Progenitor cell of endocrine pancreas (in vitro differentiated cells): Measurements from ENCODE around the gene RNF31. TPM values are rescaled to one million over a fixed set of nuclear protein-coding genes. Genes with fewer than 3 reads are reported as not detected.
A peak's percentile ranks its signal among the peaks of the same experiment; 100 is the strongest.

Experiments used
- DNase-seq: peaks from one replicate; pipeline ENCODE4 v3.0.0; 2021; ENCODE audit warnings: low spot score; ENCODE audit not compliant: unreplicated experiment
- H3K27ac Mint-ChIP-seq: 2 replicates; pipeline ENCODE4 v1.8.0; 2021; ENCODE audit warnings: mild to moderate bottlenecking, moderate library complexity, mixed read lengths
- H3K27me3 Mint-ChIP-seq: 2 replicates; pipeline ENCODE4 v1.8.0; 2021; ENCODE audit warnings: mixed read lengths
- H3K36me3 Mint-ChIP-seq: 2 replicates; pipeline ENCODE4 v1.8.0; 2022; ENCODE audit warnings: mixed read lengths; ENCODE audit not compliant: insufficient read depth
- H3K4me1 Mint-ChIP-seq: 2 replicates; pipeline ENCODE4 v1.8.0; 2021; ENCODE audit warnings: low read depth, mixed read lengths
- H3K4me3 Mint-ChIP-seq: 2 replicates; pipeline ENCODE4 v1.8.0; 2021; ENCODE audit warnings: low read depth, mild to moderate bottlenecking, moderate library complexity, mixed read lengths
- H3K9me3 Mint-ChIP-seq: 2 replicates; pipeline ENCODE4 v1.8.0; 2021; ENCODE audit warnings: low read depth, mixed read lengths
- total RNA-seq: library from RNA; stranded (reverse); gene quantifications from 2 replicates; pipeline ENCODE4 v1.2.1, GENCODE V29; 2021
- TF ChIP-seq, protein P1 (sequence below): fragments of 200-600 bp; sonication (generic); IDR thresholded peaks from one replicate; pipeline ENCODE4 v1.5.0; 2021; ENCODE audit warnings: antibody characterized with exemption, mild to moderate bottlenecking; ENCODE audit not compliant: unreplicated experiment

Gene RNF31
- total RNA-seq, 1 donor from 2014 or later, result 104 TPM

DNA sequence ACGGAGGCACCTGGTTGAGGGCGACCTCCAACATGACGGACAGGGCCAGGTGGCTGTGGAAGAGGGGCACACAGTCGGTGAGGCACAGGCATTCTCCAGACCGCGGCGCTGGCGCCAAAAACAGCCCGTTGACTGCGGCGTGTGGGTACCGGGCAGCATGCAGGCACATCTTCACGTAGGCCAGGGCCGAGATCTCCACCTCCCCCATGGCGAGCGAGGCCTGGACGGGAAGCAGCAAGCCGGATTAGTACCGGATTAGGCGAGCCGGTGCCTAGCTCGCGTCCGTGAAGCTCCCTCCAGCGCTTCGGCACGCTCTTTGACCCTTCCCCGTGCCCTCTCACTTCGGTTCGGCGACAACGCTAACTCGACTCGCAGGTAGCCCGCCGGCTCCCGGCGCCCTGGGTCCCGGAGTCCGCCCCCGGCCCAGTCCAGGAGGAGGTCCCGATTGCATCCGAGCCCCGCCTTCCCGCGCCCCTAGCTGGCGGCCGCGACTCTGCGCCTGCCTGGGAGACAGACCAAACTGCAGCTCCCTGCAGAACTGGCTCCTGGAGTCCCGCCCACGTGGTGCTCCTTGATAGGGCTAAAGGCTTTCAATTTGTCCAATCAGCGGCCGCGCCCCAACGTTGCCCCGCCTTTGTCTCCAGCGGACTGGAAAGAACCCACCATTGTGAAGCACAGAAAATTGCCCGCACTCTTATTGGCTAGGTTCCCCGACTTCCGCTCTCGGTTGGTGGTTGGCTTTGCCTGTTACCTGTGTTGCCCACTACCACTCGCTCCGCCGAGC lies 6.0 kb upstream of the RNF31 start, which contains the start of gene EMC9:
EMC9 (minus strand) TSS at position 495 of the 784 bp plus-strand sequence; CDS start at position 208, 287 bp downstream.
- peak; percentile 99 for DNase-seq
- Mint-ChIP-seq H3K27me3 (no peaks in the 10 kb centered on the region), H3K36me3 (peaks cover 6% of the 10 kb centered on the region), H3K9me3 (no peaks in the 10 kb centered on the region), H3K4me3 (peak within 1 kb of the TSS; percentile 95), H3K27ac (peak within 1 kb of the TSS; percentile 95), H3K4me1 (peaks cover 35% of the 10 kb centered on the region)
- TF ChIP-seq, protein P1, sequence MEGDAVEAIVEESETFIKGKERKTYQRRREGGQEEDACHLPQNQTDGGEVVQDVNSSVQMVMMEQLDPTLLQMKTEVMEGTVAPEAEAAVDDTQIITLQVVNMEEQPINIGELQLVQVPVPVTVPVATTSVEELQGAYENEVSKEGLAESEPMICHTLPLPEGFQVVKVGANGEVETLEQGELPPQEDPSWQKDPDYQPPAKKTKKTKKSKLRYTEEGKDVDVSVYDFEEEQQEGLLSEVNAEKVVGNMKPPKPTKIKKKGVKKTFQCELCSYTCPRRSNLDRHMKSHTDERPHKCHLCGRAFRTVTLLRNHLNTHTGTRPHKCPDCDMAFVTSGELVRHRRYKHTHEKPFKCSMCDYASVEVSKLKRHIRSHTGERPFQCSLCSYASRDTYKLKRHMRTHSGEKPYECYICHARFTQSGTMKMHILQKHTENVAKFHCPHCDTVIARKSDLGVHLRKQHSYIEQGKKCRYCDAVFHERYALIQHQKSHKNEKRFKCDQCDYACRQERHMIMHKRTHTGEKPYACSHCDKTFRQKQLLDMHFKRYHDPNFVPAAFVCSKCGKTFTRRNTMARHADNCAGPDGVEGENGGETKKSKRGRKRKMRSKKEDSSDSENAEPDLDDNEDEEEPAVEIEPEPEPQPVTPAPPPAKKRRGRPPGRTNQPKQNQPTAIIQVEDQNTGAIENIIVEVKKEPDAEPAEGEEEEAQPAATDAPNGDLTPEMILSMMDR, result peak; percentile 38

DNA sequence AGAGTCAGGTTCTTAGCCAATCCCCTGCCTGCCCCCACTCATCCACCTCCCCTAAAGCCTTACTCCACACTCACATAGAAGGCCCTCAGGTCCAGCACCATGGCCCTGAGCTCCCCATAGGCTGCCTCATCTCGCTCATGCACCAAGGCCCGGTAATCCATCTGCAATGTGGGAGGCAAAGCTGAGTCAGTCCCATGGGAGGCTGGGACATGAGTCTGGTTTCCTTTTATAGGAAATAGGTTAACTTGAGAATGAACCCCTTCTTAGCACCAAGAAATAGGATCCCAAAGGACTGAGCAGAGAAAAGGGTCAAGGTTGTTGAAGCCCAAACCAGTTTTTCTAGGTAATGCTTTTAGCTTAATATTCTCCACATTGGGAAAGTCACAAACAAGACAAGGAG lies 3.8 kb upstream of the RNF31 start:
- H3K27ac Mint-ChIP-seq, result no peak overlapping the region
- H3K27me3 Mint-ChIP-seq, result no peaks in the 10 kb centered on the region
- TF ChIP-seq, protein P1, result no peak
- peaks cover 36% of the 10 kb centered on the region for H3K4me1 Mint-ChIP-seq
- DNase-seq, result no peak
- H3K4me3 Mint-ChIP-seq, result no peak overlapping the region
- H3K9me3 Mint-ChIP-seq, result no peaks in the 10 kb centered on the region
- peaks cover 2% of the 10 kb centered on the region for H3K36me3 Mint-ChIP-seq

DNA sequence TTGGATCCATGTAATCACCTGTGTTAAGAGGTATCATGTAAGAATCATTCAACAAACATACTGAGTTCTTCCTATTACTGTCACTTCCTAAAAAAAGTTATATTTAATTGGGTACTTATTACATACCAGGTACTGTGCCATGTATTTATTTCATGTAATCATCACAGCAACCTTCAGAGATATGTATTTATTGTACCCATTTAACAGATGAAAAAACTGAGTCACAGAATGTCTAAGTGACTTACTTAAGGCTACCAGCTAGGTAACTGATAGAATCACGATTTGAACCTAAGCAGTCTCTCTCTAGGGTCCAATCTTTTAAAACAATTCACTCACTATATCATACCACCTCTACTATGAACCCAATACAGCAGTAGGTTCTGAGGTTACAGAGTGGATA lies 2.8 kb upstream of the RNF31 start:
- no peak for DNase-seq
- no peaks in the 10 kb centered on the region for H3K27me3 Mint-ChIP-seq
- peaks cover 31% of the 10 kb centered on the region for H3K4me1 Mint-ChIP-seq
- no peak overlapping the region for H3K27ac Mint-ChIP-seq
- H3K4me3 Mint-ChIP-seq, result no peak overlapping the region
- TF ChIP-seq, protein P1, result no peak
- peaks cover 2% of the 10 kb centered on the region for H3K36me3 Mint-ChIP-seq
- no peaks in the 10 kb centered on the region for H3K9me3 Mint-ChIP-seq

DNA sequence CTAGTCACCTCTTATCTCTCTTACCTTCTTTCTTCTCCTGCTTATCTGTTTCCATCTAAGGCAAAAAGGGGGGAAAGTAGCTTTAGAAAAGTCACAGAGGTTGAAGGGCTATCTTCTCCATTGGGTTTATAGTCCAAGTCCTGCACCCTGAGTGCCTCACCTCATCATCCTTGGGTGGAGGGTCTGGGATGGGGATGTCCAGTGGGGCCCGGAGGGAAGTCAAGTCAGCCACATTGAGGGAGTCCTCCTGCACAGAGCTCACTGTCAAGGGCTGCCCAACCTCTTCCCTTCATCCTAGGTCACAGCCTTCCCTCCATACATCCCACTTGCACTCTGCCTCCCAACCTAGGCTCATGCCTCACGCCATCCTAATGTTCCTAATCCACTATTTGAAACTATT lies 2.1 kb upstream of the RNF31 start:
- H3K27ac Mint-ChIP-seq, result peak overlapping the region; percentile 49
- TF ChIP-seq, protein P1, result no peak
- no peak overlapping the region for H3K4me3 Mint-ChIP-seq
- no peak for DNase-seq
- H3K4me1 Mint-ChIP-seq, result peaks cover 27% of the 10 kb centered on the region
- H3K27me3 Mint-ChIP-seq, result no peaks in the 10 kb centered on the region
- H3K36me3 Mint-ChIP-seq, result peaks cover 3% of the 10 kb centered on the region
- H3K9me3 Mint-ChIP-seq, result no peaks in the 10 kb centered on the region

DNA sequence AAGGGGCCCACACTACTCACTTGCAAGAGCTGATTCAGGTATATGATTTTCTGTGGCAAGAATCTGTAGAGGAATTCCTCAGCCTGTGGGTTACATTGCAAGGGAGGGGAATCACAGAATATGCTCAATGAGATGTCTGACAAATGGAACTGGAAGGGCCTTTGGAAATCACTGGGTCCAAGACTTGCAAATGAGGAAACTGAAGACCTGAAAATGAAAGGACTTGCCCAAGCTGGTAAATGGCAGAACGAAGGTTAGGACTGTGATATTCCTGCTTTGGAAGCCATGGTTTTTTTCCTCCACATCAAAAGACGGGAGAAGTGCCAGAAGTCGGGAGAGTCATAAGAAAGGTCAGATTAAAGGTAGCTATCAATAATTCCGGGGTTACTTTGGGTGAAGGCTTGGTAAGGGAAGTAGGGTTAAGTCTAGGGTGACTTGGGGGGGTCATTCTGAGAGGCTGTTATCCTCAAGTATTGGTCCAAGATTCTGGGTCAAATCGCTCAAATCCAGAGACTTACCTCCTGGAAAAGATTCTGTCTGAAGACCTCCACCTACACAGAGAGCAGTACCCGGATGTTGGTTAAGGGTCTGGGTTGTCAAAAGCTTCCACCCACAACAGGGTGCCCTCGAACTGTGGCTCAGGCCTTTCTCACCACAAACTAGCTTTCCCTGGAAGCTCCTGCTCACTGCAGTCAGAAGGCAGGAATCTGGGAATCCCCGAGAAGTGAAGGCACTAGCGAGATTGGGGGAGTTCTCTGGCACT lies 1.4 kb upstream of the RNF31 start:
- Mint-ChIP-seq H3K36me3 (peaks cover 7% of the 10 kb centered on the region), H3K27me3 (no peaks in the 10 kb centered on the region), H3K4me1 (peaks cover 23% of the 10 kb centered on the region), H3K27ac (peak overlapping the region; percentile 97), H3K4me3 (peak overlapping the region; percentile 99), H3K9me3 (no peaks in the 10 kb centered on the region)
- DNase-seq, result no peak
- TF ChIP-seq, protein P1, result no peak
